ENCODE results near the gene TPO.

The TPO gene

DNA sequence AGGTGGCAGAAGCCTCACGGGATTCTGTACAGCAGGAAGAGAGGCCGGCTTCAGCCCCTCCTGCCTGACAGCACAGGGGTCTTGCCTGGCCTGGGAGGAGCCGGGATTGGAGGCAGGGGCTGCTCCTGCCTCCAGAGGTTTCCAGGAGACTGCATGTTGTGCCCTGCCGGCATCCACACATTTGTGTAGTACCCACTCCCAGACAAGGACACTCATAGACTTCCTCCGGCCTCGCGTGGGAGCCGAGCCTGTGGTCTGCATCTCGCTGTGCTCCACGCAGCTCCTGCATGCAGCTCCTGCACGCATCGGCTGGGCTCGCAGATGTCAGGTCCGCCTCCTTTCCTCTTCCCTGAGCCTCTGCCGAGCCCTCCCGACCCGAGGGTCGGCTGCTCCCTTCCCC is 34.7 kb downstream of the TPO start:
- DNase-seq (ENCODE audit: low read depth in 2 of 2) = no peak

DNA sequence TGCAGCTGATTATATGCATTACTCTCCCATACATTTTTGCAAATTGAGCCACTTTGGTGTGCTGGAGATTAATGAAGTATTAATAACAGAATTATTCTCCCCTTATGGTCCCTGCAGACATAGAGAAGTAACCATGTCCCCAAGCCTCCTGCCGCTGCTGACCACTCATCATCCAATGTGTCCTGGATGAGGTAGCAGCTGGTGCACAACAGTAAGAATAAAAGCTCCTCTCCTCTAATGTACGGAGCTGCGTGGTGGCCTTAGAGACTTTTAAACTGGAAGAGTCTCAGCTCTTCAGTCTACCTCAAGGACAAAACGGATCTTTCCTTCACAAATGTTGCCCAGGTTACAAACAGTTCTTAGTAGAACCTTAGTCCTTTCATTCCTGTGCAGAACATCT is 37.7 kb downstream of the TPO start:
- no peak for DNase-seq (ENCODE audit: low read depth in 2 of 2)

DNA sequence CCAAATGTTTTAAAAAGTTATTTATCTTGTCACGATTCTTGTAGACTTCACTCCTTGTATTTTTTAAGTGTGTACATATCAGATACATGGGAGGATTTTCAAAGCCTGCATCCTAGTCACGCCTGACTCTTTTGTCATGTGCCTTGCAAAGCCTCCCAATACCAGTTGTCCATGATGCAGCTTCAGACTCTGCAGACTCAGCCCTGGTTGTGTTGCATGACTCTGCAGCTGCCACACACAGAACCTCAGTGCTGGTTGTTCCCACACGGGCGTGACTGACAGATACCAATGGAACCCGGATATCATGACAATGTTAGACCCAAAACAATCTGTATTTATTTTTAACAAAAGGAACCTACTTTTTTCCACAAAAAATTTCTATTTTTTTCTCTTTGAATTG is 38.2 kb downstream of the TPO start:
- no peak for DNase-seq (ENCODE audit: low read depth in 2 of 2)

DNA sequence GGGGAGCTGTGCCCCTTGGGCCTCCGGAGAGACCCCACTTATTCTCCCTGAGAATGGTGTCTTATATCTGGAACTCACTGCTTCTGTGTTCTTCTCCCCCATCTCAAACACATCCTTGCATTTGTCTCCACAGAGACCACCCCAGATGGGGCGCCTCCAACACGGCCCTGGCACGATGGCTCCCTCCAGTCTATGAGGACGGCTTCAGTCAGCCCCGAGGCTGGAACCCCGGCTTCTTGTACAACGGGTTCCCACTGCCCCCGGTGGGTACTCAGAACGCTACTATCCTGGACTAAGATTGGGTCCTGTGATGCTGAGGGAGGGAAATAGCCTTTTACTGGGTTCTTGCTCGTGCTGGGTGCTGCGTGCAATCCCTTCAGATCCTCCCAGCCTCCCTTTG is 40.3 kb downstream of the TPO start:
- no peak for DNase-seq (ENCODE audit: low read depth in 2 of 2)

DNA sequence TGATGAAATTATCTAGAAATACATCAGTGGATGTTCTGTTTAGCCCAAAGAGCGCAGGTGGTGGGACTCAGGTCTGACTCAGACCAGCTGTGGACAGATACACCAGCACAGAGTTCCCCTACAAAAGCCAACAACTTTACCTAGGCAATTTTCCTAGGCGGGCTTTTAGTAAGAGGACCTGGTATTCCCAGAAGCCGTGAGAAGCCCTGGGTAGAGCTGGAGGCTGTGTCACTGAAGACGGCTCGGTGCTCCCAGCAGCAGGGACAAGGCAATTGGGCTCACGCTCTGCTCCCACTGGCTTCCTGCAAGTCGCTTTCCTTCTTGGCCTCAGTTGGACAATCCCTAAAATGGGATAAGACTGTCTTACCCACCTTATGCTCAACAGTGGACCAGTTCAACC is 41.1 kb downstream of the TPO start:
- DNase-seq (ENCODE audit: low read depth in 2 of 2) = no peak

DNA sequence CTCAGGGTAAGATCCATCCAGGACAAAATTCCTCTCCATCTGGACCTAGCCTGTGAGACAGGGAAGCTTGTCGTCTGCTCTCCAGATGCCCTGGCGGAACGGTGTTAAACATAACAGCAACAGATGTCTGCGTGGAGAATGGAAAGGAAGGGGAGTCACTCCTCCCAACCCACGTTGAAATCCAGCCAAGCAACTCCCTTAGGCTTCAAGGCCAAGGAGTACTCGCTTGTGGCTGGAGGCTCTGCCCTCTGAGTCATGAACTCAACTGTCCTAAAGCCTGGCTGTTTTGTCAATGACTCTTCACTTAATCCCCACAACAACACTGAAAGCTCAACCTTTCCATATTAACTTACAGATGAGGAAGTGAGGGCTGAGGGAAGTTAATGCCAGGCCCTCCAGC is 42.2 kb downstream of the TPO start:
- DNase-seq (ENCODE audit: low read depth in 2 of 2) = no peak

DNA sequence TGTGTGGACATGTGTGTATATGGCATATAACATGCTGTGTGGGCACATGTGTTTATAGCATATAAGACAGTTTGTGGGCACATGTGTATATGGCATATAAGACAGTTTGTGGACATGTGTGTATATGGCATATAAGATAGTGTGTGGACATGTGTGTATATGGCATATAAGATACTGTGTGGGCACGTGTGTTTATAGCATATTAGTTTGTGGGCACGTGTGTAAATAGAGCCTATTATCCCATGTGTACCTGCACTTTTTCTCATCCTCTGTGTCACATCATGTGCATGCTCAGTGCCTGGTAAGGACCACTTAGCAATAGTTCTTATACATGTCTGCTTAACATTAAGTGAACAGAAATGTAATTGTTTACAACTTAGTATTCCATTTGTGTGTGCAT is 45.2 kb downstream of the TPO start:
- no peak for DNase-seq (ENCODE audit: low read depth in 2 of 2)

DNA sequence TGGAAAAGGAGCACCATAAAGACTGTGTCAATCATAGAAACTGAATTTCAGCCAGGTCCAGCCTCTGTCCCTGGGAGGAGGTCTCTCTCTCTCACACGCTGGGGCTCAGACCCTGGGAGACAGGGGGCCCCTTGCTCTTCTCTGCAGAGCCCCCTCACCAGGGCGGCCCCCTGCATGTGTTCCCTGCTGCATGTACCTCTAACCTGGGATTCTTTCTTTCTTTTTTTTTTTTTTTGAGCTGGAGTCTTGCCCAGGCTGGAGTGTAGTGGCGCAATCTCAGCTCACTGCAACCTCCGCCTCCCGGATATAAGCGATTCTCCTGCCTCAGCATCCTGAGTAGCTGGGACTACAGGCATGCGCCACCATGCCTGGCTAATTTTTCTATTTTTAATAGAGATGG is 46.5 kb downstream of the TPO start:
- no peak for DNase-seq (ENCODE audit: low read depth in 2 of 2)

DNA sequence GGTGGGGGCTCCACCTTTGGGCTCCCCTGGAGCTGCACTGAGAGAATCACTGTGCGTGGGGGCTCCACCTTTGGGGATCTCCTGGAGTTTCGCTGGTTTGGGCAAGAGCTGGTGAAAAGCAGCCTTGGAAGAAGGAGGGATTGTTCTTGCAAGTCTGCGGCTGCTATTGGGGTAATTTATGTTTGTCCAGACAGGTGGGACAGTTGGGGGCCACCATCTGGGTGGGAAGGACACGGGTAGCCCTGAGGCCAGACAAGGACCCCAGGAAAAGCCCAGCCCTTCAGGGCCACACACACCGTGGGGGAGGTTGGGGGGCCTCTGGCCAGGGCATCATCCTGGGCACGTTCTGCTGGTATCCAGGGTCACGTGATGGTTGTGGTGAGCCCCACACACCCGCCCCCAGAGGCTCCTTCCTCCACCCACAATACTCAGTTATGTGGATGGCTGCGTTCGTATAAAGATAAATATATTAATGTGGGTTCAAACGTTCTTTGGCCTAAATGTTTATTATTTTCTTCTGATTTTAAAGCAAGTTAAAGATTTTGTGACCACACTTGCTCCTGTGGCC is 47.7 kb downstream of the TPO start:
- DNase-seq (ENCODE audit: low read depth in 2 of 2) = no peak

DNA sequence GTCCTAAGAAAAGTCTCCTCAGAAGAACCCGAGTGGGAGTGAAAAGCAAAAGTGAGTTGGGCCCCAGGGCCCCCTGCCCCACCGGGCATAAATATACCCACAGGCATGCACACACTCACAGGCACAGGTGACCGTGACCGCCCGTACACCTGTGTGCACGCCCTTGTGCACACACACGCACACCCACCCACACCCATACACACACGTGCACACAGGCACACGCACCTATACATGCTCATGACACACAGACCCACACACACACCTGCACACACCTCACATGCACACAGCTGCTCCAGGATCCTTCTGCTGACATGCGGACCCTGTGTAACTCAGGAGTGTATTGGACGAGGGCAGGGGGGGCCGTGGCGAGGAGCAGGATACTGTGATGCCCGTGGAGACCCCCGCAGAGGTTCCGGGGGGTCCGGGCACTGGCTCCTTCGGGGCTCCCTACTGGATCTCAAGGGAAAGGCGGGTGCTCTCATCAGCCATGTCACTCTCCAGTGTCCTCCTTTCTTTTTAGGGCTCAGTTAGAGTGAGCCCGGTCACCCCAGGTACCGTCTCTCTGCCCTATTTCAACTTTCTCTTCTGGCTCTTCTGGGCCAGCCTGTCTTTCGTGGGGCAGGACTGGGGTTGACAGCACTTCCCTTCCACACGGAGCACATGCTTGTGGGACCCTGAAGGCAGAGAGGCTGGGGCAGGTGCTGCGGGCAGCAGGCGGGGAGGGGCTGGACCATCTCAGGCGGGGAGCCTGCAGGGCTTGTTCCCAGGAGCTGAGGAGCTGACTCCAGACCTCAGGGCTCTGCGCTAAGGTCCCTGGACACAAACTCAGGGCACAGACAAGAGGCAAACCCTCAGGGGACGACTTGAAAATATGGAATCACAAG is 48.5 kb downstream of the TPO start:
- no peak for DNase-seq (ENCODE audit: low read depth in 2 of 2)

DNA sequence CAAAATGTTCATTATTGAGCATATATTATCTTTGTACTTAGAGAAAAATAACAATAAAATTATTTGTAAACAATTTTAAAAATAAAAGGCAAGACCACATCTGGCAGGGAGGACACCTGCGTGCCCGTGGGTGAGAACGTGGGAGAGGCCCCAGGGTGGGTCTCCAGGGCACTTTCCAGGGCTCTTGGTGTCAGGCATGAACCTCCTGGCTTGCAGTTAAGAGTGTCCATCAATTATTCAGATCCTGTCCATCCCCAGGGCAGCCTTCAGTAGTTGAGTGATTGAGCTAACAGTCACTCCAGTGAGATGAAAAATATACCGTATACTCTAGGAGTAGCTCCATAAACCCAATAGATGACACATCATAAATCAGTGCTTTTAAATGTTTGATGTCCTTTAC is 49.7 kb downstream of the TPO start:
- DNase-seq (ENCODE audit: low read depth in 2 of 2) = no peak

DNA sequence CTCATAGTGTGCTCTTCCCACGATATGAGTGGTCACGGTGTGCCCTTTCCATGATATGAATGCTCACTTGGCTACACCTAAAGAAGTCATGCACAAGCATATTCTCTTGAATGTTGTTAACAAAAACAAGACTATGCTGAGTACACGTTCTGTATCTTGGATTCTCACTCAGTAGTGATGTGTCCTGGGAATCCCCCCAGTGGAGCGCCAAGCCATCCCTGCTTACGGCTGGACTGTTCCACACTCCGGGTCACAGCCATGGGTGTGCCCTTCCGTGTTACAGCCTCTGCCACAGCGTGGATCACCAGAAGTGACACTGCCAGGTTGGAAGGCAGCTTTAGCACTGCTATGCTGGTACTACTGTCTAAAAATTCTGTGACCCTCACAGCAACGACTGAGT is 59.1 kb downstream of the TPO start:
- no peak for DNase-seq (ENCODE audit: low read depth in 2 of 2)

DNA sequence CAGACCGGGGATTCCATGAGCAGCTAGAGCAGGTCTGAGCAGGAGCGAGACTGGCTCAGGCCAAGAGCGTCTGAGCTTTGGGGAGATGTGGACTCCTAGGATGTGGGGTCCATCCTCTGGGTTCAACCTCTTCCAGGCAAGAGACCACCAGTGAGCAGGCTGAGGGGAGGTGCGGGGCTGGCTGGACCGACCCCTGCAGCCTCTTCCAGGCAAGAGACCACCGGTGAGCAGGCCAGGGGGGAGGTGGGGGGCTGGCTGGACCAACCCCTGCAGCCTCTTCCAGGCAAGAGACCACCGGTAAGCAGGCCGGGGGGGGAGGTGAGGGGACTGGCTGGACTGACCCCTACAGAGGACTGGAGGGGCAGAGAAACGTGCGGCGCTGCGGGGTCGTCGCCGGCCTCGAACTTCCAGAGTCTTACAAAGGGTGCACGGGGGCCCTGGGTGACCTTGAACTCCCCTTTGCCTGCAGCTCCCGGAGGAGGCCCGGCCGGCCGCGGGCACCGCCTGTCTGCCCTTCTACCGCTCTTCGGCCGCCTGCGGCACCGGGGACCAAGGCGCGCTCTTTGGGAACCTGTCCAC is 63.4 kb downstream of the TPO start:
- DNase-seq (ENCODE audit: low read depth in 2 of 2) = no peak

DNA sequence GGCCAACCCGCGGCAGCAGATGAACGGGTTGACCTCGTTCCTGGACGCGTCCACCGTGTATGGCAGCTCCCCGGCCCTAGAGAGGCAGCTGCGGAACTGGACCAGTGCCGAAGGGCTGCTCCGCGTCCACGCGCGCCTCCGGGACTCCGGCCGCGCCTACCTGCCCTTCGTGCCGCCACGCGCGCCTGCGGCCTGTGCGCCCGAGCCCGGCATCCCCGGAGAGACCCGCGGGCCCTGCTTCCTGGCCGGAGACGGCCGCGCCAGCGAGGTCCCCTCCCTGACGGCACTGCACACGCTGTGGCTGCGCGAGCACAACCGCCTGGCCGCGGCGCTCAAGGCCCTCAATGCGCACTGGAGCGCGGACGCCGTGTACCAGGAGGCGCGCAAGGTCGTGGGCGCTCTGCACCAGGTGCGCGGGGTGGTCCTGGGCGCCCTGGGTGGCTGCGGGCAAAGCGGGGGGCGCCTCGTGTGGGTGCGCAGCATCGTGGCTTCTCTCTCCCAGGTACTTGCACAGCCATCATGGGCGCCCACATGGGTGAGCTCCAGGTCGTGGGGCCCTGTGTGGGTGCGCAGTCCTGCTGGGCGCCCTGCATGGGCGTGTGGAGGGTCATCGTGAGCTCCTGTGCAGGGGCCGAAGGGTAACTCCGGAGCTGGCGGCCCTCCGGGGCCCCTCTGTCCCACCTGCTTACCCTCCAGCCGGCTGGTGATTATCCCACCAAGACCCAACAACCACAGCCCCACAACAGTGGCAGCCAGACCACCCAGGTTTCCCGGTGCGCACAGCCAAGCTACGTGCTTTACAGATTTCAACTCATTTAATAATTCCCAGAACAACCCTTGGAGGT is 64.2 kb downstream of the TPO start:
- DNase-seq (ENCODE audit: low read depth in 2 of 2) = no peak

DNA sequence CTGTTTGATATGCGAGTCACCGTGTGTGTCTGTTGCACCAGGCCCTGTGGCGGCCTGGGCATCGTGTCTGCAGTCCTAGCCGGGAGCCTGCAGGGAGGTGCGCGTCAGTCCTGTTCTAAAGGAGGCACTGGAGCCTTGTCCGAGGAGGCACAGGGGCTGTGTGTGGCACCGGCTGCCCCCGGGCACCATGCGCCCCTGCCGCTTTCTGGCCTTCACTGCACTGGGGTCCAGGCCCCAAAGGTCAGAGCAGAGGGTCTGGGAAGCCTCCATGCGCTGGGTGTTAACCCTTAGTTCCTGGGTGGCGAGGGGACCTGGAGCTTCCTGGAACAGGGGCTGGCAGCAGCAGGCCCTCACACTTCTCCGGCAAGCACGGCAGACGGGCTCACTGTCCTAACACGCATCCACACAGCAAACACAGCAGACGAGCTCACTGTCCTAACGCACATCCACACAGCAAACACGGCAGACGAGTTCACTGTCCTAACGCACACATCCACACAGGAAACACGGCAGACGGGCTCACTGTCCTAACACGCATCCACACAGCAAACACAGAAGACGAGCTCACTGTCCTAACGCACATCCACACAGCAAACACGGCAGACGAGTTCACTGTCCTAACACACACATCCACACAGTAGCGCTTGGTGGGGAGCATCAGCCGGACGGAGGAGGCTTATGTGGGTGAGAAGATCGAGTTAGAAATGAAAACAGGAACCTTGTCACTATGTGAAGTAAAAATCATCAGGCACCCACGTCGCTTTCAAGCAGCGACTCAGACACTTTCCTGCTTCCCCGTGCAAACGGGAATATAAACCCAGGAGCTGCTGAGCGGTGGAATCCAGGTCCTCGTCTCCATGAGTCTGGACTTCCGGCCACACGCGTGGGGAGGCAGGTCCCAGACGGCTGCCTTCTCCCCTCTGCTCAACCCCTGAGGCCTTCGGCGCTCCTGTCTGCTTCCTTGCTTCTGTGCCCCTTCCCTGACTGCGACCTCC is 65.3 kb downstream of the TPO start:
- DNase-seq (ENCODE audit: low read depth in 2 of 2) = no peak

DNA sequence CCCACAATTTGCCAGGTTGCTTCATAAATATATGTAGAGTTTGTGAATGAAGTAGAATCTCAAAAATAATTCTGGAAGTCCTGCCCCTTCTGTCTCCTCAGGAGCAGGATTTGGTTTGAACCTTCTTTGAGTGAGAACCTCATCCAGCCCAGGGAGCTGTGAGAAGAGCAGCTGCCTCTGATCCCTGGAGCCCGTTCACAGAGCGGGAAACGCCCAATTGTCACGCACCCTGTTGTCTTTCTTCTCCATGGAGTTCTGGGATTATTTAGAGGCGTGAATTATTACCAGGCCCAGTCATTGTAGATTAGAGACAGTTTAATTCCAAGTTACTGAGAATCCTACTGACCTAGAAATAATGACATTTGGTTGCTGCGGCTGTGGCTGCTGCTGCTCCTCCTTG is 66.1 kb downstream of the TPO start:
- no peak for DNase-seq (ENCODE audit: low read depth in 2 of 2)

DNA sequence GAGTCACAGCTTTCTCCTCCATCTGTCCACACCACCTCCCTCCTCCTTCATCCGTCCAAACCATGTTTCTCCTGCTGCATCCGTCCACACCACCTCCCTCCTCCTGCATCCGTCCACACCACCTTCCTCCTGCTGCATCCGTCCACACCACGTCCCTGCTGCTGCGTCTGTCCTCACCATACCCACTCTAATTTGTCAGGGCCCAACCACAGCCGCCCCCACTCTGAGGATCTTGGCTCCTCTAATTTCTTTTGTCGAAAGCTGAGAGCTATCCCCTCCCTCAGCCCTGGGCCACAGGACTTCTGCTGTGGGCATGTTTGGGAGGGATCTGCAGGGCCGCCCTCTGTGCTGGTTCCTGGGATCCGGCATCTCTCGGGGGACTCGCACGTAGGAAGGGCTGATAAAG is 67.4 kb downstream of the TPO start:
- DNase-seq (ENCODE audit: low read depth in 2 of 2) = no peak

DNA sequence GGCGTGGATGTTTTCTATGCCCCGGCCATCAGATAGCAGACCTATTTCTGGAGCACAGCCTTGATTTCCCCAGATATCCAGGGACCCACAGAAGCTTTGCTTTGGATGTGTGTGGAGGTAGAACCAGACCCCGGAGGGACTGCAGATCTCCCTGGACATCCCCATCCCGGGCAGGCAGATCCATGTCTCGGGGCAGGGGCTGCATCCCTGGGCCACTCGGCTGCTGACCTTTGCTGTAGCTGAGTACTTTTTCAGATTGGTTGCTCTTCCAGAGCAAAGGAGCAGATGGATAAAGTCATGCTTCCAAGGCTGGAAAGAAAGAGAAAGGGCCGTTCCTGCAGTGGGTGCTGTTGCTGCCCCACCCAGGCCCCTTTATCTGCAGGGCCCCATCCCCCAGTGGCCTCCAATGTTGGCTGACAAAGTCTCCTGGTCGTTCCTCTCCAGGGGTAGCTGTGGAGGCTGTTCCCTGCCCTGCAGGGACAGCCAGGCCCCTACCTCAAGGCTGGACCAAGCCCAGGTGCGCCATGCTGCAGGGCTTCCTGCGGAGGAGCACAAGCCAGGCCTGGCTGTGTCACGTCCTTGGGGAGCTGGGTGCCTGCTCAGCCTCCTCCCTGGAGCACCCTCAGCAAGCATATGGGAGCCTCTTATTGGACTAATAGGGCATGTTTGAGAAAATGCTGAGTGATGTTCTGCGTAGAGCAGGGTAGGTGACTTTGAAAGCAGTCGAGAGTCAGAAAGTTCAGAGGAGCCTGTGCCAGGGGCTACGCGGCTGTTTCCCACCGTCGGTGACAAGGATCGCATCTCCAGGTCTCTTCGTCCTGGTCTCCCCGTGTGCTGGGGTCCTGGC is 68.4 kb downstream of the TPO start:
- no peak for DNase-seq (ENCODE audit: low read depth in 2 of 2)

DNA sequence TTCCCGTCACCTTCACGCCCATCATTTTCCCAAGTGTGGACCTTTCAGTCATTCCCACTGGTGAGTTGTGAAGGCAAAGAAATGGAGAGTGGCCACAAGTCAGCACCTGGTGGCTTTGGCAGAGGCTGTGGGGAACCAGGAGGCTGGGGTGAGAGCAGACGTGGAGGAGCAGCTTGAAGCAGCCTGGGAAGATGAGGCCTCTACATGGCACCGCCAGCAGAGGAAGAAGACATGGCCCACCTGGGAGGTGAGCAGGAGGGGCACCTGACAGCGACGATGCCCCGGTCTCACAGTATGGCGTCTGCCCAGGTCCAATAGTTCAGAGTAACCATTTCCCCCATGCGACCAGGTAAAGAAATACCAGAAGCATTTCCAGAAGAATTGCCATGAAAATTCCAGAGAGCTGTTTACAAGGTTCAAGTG is 69.0 kb downstream of the TPO start:
- no peak for DNase-seq (ENCODE audit: low read depth in 2 of 2)

DNA sequence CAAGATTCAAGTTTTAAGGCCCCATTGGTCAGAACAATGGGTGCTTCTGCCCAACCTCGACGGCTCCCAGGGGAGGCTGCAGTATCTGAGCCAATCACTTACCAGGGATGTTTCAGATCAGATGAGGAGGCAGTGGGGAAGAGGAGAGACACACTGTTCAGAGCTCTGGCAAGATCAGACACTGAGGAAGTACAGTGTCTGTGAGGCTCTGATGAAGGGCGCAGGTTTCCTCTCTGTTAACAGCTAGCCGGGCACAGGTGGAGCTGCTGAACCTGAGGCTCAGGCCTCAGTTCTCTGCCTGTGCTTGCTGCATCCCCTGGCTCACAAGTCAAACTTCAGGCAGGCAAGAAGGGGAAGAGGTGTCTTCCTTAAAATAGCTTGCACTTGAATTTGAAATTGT is 69.7 kb downstream of the TPO start:
- DNase-seq (ENCODE audit: low read depth in 2 of 2) = no peak
